SK-N-SH treated with all-trans-retinoic acid at 6 μM for 48 hours (cell line): Measurements from ENCODE around the gene PLN.

Experiments used
- ARNTL ChIP-seq: fragments of 450-650 bp; formaldehyde crosslinking; IDR thresholded peaks from 2 replicates; pipeline ENCODE4 v1.5.0; 2020; ENCODE audit warnings: low read depth, mild to moderate bottlenecking, moderate library complexity, borderline replicate concordance
- BACH2 ChIP-seq: fragments of 250-450 bp; sonication (Bioruptor Pico); IDR thresholded peaks from 2 replicates; pipeline ENCODE4 v1.9.0; 2021; ENCODE audit warnings: mild to moderate bottlenecking, borderline replicate concordance
- CSDC2 ChIP-seq: fragments of 250-450 bp; sonication (Bioruptor Pico); IDR thresholded peaks from 2 replicates; pipeline ENCODE4 v1.5.0; 2020; ENCODE audit warnings: mild to moderate bottlenecking, moderate library complexity
- CSRNP3 ChIP-seq: fragments of 250-450 bp; sonication (Bioruptor Pico); IDR thresholded peaks from 2 replicates; pipeline ENCODE4 v1.5.1; 2021; ENCODE audit warnings: mild to moderate bottlenecking, moderate library complexity
- ESRRG ChIP-seq: fragments of 250-450 bp; sonication (Bioruptor Pico); IDR thresholded peaks from 2 replicates; pipeline ENCODE4 v1.6.1; 2021; ENCODE audit warnings: mild to moderate bottlenecking
- OSR1 ChIP-seq: fragments of 250-450 bp; sonication (Bioruptor Pico); IDR thresholded peaks from 2 replicates; pipeline ENCODE4 v1.8.0; 2022; ENCODE audit warnings: moderate library complexity, mild to moderate bottlenecking, inconsistent platforms
- PATZ1 ChIP-seq: fragments of 250-450 bp; sonication (Bioruptor Pico); IDR thresholded peaks from 2 replicates; pipeline ENCODE4 v1.8.0; 2020; ENCODE audit warnings: mild to moderate bottlenecking, moderate library complexity, borderline replicate concordance
- RARB ChIP-seq: fragments of 250-450 bp; sonication (Bioruptor Pico); IDR thresholded peaks from 2 replicates; pipeline ENCODE4 v1.8.0; 2021; ENCODE audit warnings: mild to moderate bottlenecking, moderate library complexity
- TSHZ2 ChIP-seq: fragments of 250-450 bp; sonication (Bioruptor Pico); IDR thresholded peaks from 2 replicates; pipeline ENCODE4 v1.5.0; 2020; ENCODE audit warnings: mild to moderate bottlenecking, moderate library complexity
- ZFP3 ChIP-seq: fragments of 250-450 bp; sonication (Bioruptor Pico); IDR thresholded peaks from 2 replicates; pipeline ENCODE4 v1.5.0; 2020; ENCODE audit warnings: mild to moderate bottlenecking, moderate library complexity
- ZFP30 ChIP-seq: fragments of 450-650 bp; formaldehyde crosslinking; IDR thresholded peaks from 2 replicates; pipeline ENCODE4 v1.5.0; 2022; ENCODE audit warnings: mild to moderate bottlenecking, moderate library complexity
- ZNF70 ChIP-seq: fragments of 450-650 bp; formaldehyde crosslinking; IDR thresholded peaks from 2 replicates; pipeline ENCODE4 v1.5.0; 2020; ENCODE audit warnings: mild to moderate bottlenecking, moderate library complexity

GRCh38 chr6:118546880-118547218 lies 1.2 kb upstream of the PLN start:
- no peak for TF ChIP-seq CSRNP3 (CRISPR knock-in tag)
- no peak for TF ChIP-seq ESRRG
- TF ChIP-seq TSHZ2 (CRISPR knock-in tag) = no peak
- no peak for TF ChIP-seq CSDC2 (CRISPR knock-in tag)
- no peak for TF ChIP-seq PATZ1 (CRISPR knock-in tag)
- no peak for TF ChIP-seq ZNF70
- TF ChIP-seq ZFP3 = no peak
- no peak for TF ChIP-seq RARB (CRISPR knock-in tag)
- no peak for TF ChIP-seq BACH2 (CRISPR knock-in tag)
- TF ChIP-seq ZFP30 = no peak
- TF ChIP-seq ARNTL (CRISPR knock-in tag) = no peak
- no peak for TF ChIP-seq OSR1
